Stimulated activated CD8-positive, alpha-beta memory T cell treated with anti-CD3 and anti-CD28 coated beads, Interleukin-12 subunit alpha, Interleukin-12 subunit beta, amount 100 ng/mL, for 1 hour (primary cell): ENCODE results near the gene EID2.
A peak's percentile ranks its signal among the peaks of the same experiment; 100 is the strongest.

ENCODE experiments used
- DNase-seq: peaks from one replicate; pipeline ENCODE4 v3.0.0-alpha.2; 2020; ENCODE audit warnings: low read depth

The EID2 gene

GRCh38 chr19:39539518-39540332, at the start of gene EID2:
TSS of gene EID2 (minus strand) at chr19:39540161. CDS start at chr19:39540079, 82 bp downstream.
- DNase-seq: peak; percentile 97

- no peak for DNase-seq
Measured at GRCh38 chr19:39588066-39588465, 48.1 kb upstream of the EID2 start.

- no peak for DNase-seq
Measured at GRCh38 chr19:39587496-39587895, 47.5 kb upstream of the EID2 start.

GRCh38 chr19:39582891-39583625, 43.1 kb upstream of the EID2 start:
- DNase-seq: no peak

GRCh38 chr19:39582442-39582841, 42.5 kb upstream of the EID2 start:
- DNase-seq: no peak

- no peak for DNase-seq
Measured at GRCh38 chr19:39568604-39569003, 28.6 kb upstream of the EID2 start.

GRCh38 chr19:39566064-39566463, 26.1 kb upstream of the EID2 start:
- no peak for DNase-seq

GRCh38 chr19:39563408-39563807, 23.4 kb upstream of the EID2 start:
- DNase-seq: no peak

GRCh38 chr19:39558624-39559117, 18.7 kb upstream of the EID2 start:
- no peak for DNase-seq

- no peak for DNase-seq
Measured at GRCh38 chr19:39557811-39558623, 18.1 kb upstream of the EID2 start.

GRCh38 chr19:39555883-39556282, 15.9 kb upstream of the EID2 start:
- no peak for DNase-seq

GRCh38 chr19:39554701-39555311, 14.8 kb upstream of the EID2 start:
- DNase-seq: no peak

GRCh38 chr19:39553082-39553652, 13.2 kb upstream of the EID2 start:
- no peak for DNase-seq

- DNase-seq: no peak
Measured at GRCh38 chr19:39550197-39550596, 10.2 kb upstream of the EID2 start.

GRCh38 chr19:39546599-39546998, 6.6 kb upstream of the EID2 start:
- DNase-seq: no peak

- DNase-seq: no peak
Measured at GRCh38 chr19:39544911-39545310, 5.0 kb upstream of the EID2 start.

GRCh38 chr19:39544226-39544903, 4.4 kb upstream of the EID2 start:
- no peak for DNase-seq

- no peak for DNase-seq
Measured at GRCh38 chr19:39543477-39543857, 3.5 kb upstream of the EID2 start.

GRCh38 chr19:39542206-39542605, 2.2 kb upstream of the EID2 start:
- DNase-seq: no peak

- no peak for DNase-seq
Measured at GRCh38 chr19:39540333-39540673, 342 bp upstream of the EID2 start.

GRCh38 chr19:39539165-39539517, 820 bp downstream of the EID2 start:
- DNase-seq: no peak
